Stomach (tissue), 9 donors: ENCODE results near the gene COX7A2L. TPM values are rescaled to one million over a fixed set of nuclear protein-coding genes. Genes with fewer than 3 reads are reported as not detected.

Experiments used
- DNase-seq, 2 donors: peaks; one replicate each; pipeline versions ENCODE4 v3.0.0 to v3.0.0-alpha.2; 2013 to 2019
- H3K27ac ChIP-seq, 5 donors: fragments of 200-600 bp in 4 of 5; sonication (generic) in 4 of 5; one replicate each; pipeline ENCODE4 v1.5.1; 2013 to 2019; ENCODE audit warnings: mild to moderate bottlenecking in 1 of 5, moderate library complexity in 1 of 5
- H3K27me3 ChIP-seq, 3 donors: fragments of 200-600 bp; sonication (generic); one replicate each; pipeline ENCODE4 v1.5.1; 2017 to 2019; ENCODE audit warnings: mixed run types in 1 of 3
- H3K36me3 ChIP-seq, 4 donors: fragments of 200-600 bp; sonication (generic); 1 replicate in 3 of 4; 2 replicates in 1 of 4; pipeline ENCODE4 v1.5.1; 2016 to 2019
- H3K4me1 ChIP-seq, 4 donors: fragments of 200-600 bp; sonication (generic); one replicate each; pipeline ENCODE4 v1.5.1; 2016 to 2019
- H3K4me3 ChIP-seq, 4 donors: fragments of 200-600 bp; sonication (generic) in 3 of 4; one replicate each; pipeline ENCODE4 v1.5.1; 2016 to 2019; ENCODE audit warnings: mild to moderate bottlenecking in 1 of 4
- H3K9me3 ChIP-seq, 4 donors: fragments of 200-600 bp; sonication (generic); one replicate each; pipeline ENCODE4 v1.5.1; 2016 to 2019
- CTCF ChIP-seq, 7 experiments: fragments of 450-650 bp in 4 of 7; fragments of 200-600 bp in 3 of 7; sonication (generic) in 3 of 7; IDR thresholded peaks; one replicate each; pipeline ENCODE4 v1.5.1; 2016 to 2019; ENCODE audit warnings: antibody characterized with exemption in 7 of 7, control low read depth in 2 of 7, mild to moderate bottlenecking in 1 of 7
- EP300 ChIP-seq: sonication (generic); formaldehyde crosslinking; IDR thresholded peaks from one replicate; pipeline ENCODE4 v1.6.1; 2017; ENCODE audit warnings: antibody characterized with exemption
- POLR2A ChIP-seq, 4 donors: fragments of 450-650 bp; IDR thresholded peaks; one replicate each; pipeline ENCODE4 v1.6.1; 2016; ENCODE audit warnings: antibody characterized with exemption in 4 of 4, control low read depth in 2 of 4, mild to moderate bottlenecking in 1 of 4, moderate library complexity in 1 of 4
- POLR2AphosphoS5 ChIP-seq, 3 donors: sonication (generic); formaldehyde crosslinking; IDR thresholded peaks; one replicate each; pipeline ENCODE4 v1.6.1; 2016; ENCODE audit warnings: antibody characterized with exemption in 3 of 3
- WGBS, 5 donors: extraction: QIAGEN DNeasy Blood & Tissue Kit in 3 of 5; methylation state at CpG; one replicate each; pipeline versions ENCODE4 v1.1.5 to v1.1.7; 2013 to 2018; 5-methylcytosine and 5-hydroxymethylcytosine counted together
- intact Hi-C: fragments of 100-400 bp; cut with DNase I; formaldehyde crosslinking; loops from one replicate; pipeline ENCODE4 v1.15.1; 2023; ENCODE audit warnings: low total_unique reads
- polyA plus RNA-seq, 3 donors: library from polyadenylated mRNA; stranded (reverse); fragments of 200-250 nt; gene quantifications; one replicate each; pipeline ENCODE4 v1.2.3, GENCODE V29; 2013
- total RNA-seq, 5 donors: library from RNA; depleted of rRNA; stranded (reverse); fragments of >200 nt; gene quantifications; one replicate each; pipeline versions ENCODE4 v1.1.0 to v1.2.3, GENCODE V29; 2014 to 2016
- donor health status: healthy with polysubstance abuse.
- donor health status: Bipolar disorder and iron deficiency.
- donor health status: healthy.

The COX7A2L gene
- total and polyA plus RNA-seq, 8 donors: 36.2 to 222 (median 100) TPM

DNA sequence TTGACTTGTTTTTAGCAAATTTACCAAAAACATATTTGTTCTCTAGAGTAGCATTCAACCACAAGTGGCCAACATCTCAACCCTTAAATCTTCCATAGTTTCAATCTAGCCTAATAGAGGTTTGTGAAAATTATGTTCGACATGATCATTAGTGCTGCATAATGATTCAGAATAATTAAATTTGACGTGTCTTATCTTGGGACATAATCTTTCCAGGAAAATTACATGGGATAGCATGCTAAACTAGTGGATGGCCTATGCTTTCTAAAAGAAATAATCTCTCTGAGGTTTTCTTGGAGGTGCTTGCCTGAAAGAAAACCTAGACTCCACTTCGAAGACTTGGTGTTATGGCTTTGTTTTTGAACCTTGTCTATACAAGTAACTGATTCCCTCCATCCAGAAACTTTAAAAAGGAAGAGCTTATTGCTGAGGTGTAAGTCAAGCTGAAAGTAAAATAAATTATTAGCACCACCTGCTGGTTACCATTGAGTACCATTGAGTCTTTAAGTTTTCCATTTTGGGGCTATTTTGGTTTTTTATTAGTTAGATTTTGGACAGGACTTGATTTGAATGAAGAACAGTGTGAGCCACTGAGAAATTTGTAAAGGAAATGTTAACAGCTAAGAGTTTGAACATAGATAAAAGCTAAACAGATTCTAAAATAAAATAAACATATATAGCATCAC, 32.7 kb downstream of the COX7A2L start:
- H3K36me3 ChIP-seq: peaks cover 10 to 70% (median 62%) of the 10 kb centered on the region in 4 donors
- intact Hi-C loops: no loop called here
- 58 to 65% (median 63%) methylated on average over 3 of the region's 3 CpGs for WGBS, 5 donors

GRCh38 chr2:42327125-42327524, 33.9 kb downstream of the COX7A2L start:
- TF ChIP-seq POLR2AphosphoS5 (IDR thresholded peaks at IDR 0.05) (peak in 2 of 3 donors; percentile 18 to 37), POLR2A (IDR thresholded peaks at IDR 0.05) (no peak), CTCF (IDR thresholded peaks at IDR 0.05) (no peak), EP300 (no peak)
- peaks cover 7 to 59% (median 50%) of the 10 kb centered on the region in 4 donors for H3K36me3 ChIP-seq
- WGBS, 5 donors: 33 to 54% (median 41%) methylated on average over 4 of the region's 4 CpGs

More for the DNA sequence above, 32.7 kb downstream of the COX7A2L start:
- Histone ChIP-seq H3K4me3 (no peak overlapping the region), H3K9me3 (no peaks in the 10 kb centered on the region), H3K27me3 (no peaks in the 10 kb centered on the region), H3K27ac (no peak overlapping the region), H3K4me1 (peaks cover 0 to 21% (median 10%) of the 10 kb centered on the region in 4 donors)
- TF ChIP-seq EP300 (no peak), CTCF (IDR thresholded peaks at IDR 0.05) (peak in 4 of 7 experiments; percentile 33 to 46 (median 38)), POLR2A (IDR thresholded peaks at IDR 0.05) (no peak)
- DNase-seq: peak in 1 of 2 donors; percentile 47

GRCh38 chr2:42325609-42326008, 35.4 kb downstream of the COX7A2L start:
- Histone ChIP-seq H3K36me3 (peaks cover 0 to 43% (median 42%) of the 10 kb centered on the region in 4 donors), H3K9me3 (no peaks in the 10 kb centered on the region), H3K27ac (no peak overlapping the region), H3K4me1 (peaks cover 0 to 21% (median 10%) of the 10 kb centered on the region in 4 donors), H3K4me3 (no peak overlapping the region), H3K27me3 (no peaks in the 10 kb centered on the region)
- no peak for TF ChIP-seq EP300
- no peak for TF ChIP-seq CTCF (IDR thresholded peaks at IDR 0.05)
- no peak for TF ChIP-seq POLR2AphosphoS5 (IDR thresholded peaks at IDR 0.05)
- TF ChIP-seq POLR2A (IDR thresholded peaks at IDR 0.05): no peak
- DNase-seq: no peak
- 78 to 100% (median 92%) methylated on average over 1 of the region's 1 CpG for WGBS, 5 donors
- intact Hi-C loops: no loop called here

More at GRCh38 chr2:42327125-42327524, 33.9 kb downstream of the COX7A2L start:
- Histone ChIP-seq H3K4me3 (no peak overlapping the region), H3K27me3 (no peaks in the 10 kb centered on the region), H3K27ac (peak overlapping the region in 2 of 5 donors; percentile 11 to 46), H3K4me1 (peaks cover 0 to 21% (median 10%) of the 10 kb centered on the region in 4 donors), H3K9me3 (no peaks in the 10 kb centered on the region)
- DNase-seq: peak in 1 of 2 donors; percentile 51
- intact Hi-C loops: no loop called here

- intact Hi-C loops: no loop called here
- no peak for DNase-seq
- H3K9me3 ChIP-seq: no peaks in the 10 kb centered on the region
- H3K27ac ChIP-seq: no peak overlapping the region
- H3K36me3 ChIP-seq: peaks cover 0 to 42% (median 39%) of the 10 kb centered on the region in 4 donors
- 86 to 89% (median 86%) methylated on average over 2 of the region's 2 CpGs for WGBS, 5 donors
- H3K27me3 ChIP-seq: no peaks in the 10 kb centered on the region
- H3K4me3 ChIP-seq: no peak overlapping the region
- peaks cover 0 to 21% (median 10%) of the 10 kb centered on the region in 4 donors for H3K4me1 ChIP-seq
- TF ChIP-seq CTCF (IDR thresholded peaks at IDR 0.05) (no peak), EP300 (no peak), POLR2A (IDR thresholded peaks at IDR 0.05) (no peak), POLR2AphosphoS5 (IDR thresholded peaks at IDR 0.05) (no peak)
These were observed 36.1 kb downstream of the COX7A2L start for GRCh38 chr2:42324949-42325348.
